NCI-H510A treated with DMSO at 0.1 percent for 48 hours (cell line): ENCODE results near the gene KASH5.
A peak's percentile ranks its signal among the peaks of the same experiment; 100 is the strongest.

ENCODE experiments used
- DNase-seq: peaks from one replicate; lab custom pipeline; 2025; lab: John Stamatoyannopoulos, UW

The KASH5 gene

GRCh38 chr19:49387936-49388372 is at the start of gene KASH5:
Gene KASH5, plus strand, starts transcription at chr19:49388249. Its CDS starts 2,635 bp downstream, at chr19:49390884.
- DNase-seq: peak; percentile 29

GRCh38 chr19:49338691-49339300 is 49.3 kb upstream of the KASH5 start:
- no peak for DNase-seq

- no peak for DNase-seq
Measured at GRCh38 chr19:49339301-49340068, 48.6 kb upstream of the KASH5 start.

- DNase-seq: no peak
Measured at GRCh38 chr19:49340069-49340864, 47.8 kb upstream of the KASH5 start.

- DNase-seq: no peak
Measured at GRCh38 chr19:49340865-49341718, 47.0 kb upstream of the KASH5 start.

- no peak for DNase-seq
Measured at GRCh38 chr19:49342291-49342721, 45.7 kb upstream of the KASH5 start.

GRCh38 chr19:49343123-49343522 is 44.9 kb upstream of the KASH5 start:
- DNase-seq: no peak

GRCh38 chr19:49344505-49345423 is 43.3 kb upstream of the KASH5 start:
- DNase-seq: no peak

GRCh38 chr19:49347191-49347590 is 40.9 kb upstream of the KASH5 start:
- DNase-seq: no peak

- DNase-seq: no peak
Measured at GRCh38 chr19:49347835-49348234, 40.2 kb upstream of the KASH5 start.

GRCh38 chr19:49348305-49349189 is 39.5 kb upstream of the KASH5 start:
- no peak for DNase-seq

GRCh38 chr19:49349567-49349966 is 38.5 kb upstream of the KASH5 start:
- DNase-seq: no peak

- DNase-seq: no peak
Measured at GRCh38 chr19:49355909-49356353, 32.1 kb upstream of the KASH5 start.

- DNase-seq: no peak
Measured at GRCh38 chr19:49356382-49356781, 31.7 kb upstream of the KASH5 start.

- DNase-seq: no peak
Measured at GRCh38 chr19:49357186-49357585, 30.9 kb upstream of the KASH5 start.

- no peak for DNase-seq
Measured at GRCh38 chr19:49359851-49360820, 27.9 kb upstream of the KASH5 start.

- DNase-seq: no peak
Measured at GRCh38 chr19:49361438-49362047, 26.5 kb upstream of the KASH5 start.
